HG02885 (cell line): ENCODE measurements around the gene TRIAP1.
"Not testable (repeated sequence)": the region's sequence is repeated elsewhere in the genome, so short reads cannot be mapped to it uniquely, and the experiment has no call there.

Source experiments
- ATAC-seq: cut with Tn5 transposase; IDR thresholded peaks from one replicate; pipeline ENCODE4 v1.9.1; 2021; ENCODE audit warnings: mild to moderate bottlenecking; ENCODE audit not compliant: unreplicated experiment, poor library complexity

TRIAP1 gene

DNA sequence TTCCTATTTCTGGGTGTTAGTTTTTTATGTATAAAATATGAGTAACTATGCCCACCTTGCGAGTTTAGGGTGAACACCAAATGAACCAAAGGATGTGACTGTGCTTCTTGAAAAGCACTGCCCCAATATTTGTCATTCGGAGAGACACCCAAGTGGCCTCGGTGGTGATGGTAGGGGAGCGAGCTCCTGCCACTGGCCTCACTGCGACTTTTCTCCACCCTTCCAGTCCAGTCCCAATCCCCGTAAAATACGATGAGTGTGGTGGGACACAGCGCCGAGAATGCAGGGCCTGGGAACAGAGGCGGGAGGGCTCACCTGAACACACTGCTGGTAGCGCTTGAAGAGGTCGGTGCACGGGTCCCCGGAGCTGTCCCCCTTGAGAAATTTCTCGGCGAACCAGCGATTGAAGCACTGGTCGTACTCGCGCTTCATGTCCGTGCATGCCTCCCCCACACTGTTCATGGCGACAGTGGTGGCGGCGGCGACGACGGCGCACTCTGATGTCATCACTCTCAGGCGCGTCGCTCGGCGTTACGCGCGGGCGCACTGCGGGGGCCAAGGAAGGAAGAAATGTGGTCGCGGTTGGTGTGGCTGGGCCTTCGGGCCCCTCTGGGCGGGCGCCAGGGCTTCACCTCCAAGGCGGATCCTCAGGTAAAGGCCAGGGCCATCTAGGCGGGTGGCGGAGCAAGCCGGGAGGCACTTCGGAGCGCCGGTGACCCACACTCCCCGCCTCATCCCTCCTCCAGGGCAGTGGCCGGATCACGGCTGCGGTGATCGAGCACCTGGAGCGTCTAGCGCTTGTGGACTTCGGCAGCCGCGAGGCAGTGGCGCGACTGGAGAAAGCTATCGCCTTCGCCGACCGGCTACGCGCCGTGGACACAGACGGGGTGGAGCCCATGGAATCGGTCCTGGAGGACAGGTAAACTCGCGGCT lies at the start of gene TRIAP1, which contains the start of gene GATC:
TSS of gene TRIAP1 (minus strand) at position 474 of the 933 bp plus-strand sequence. CDS start at position 462, 12 bp downstream.
TSS of gene GATC (plus strand) at position 534 of the 933 bp plus-strand sequence. CDS start at position 571, 37 bp downstream.
- ATAC-seq: peak; percentile 91

- no peak for ATAC-seq
Observed at GRCh38 chr12:120495186-120495730, 49.1 kb upstream of the TRIAP1 start.

DNA sequence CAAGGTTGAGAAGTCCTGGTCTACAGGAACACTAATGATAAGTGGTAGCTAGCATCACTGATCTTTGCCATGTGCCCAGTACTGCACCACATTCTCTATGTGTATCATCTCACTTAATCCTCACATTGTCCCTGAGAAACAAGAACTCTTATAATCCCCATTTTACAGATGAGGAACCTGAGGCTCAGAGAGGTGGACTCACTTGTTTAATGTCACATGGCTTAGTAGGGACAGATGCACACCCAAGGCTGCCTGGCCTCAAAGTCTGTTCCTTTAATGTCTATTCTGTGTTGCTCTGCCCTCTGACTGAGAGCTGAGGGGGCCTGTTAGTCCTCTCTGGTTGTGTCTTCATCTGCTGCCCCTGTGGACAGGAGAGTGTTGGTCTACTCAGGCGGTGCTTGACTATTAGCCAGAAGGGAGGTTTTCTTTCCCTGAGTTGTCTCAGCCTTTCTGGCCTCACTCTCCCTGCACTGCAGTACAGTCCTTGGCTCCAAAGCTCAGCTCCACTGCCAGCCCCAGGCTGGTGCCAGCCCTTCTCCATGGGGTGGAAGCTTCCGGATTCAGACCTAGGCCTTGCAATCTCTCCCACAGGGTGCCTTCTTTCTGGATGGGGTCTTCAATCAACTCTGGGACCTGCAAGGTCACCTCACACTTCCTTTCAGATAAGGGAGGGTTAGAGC lies 44.8 kb upstream of the TRIAP1 start:
- no peak for ATAC-seq

DNA sequence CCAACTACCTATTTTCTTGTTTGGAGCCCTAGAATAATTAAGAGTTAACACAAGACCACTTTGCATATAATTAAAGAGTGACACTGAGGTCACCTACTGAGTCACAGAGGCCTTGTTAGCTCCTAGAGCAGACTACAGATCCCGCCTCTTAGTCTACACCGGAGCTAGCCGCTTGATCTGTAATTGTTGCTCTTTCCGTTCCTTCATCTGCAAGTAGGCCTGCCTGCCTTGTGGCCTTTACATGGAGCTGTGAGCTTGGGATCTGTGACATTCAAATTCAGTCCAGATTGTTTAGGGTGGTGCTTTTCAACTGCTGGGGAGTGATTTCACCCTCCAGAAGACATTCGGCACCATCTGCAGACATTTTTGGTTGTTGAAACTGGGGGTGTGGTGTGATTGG lies 44.1 kb upstream of the TRIAP1 start:
- ATAC-seq: no peak

DNA sequence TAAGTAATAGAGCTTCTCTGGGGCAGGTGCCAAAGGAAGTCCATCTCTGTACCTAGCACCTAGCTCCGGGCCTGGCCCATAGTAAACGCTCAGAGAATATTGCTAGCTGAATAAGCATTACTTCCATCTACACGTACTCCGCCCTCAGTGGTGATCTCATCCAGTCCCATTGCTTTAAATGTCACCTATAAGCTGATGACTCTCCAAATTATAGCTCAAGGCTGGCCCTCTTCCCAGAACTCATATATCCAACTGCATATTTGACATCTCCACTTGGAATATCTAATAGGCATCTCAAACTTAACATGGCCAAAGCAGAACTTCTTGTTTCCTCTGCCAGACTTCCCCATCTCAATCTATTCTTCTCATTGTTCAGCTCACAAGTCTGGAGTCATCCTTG lies 42.8 kb upstream of the TRIAP1 start:
- no peak for ATAC-seq

DNA sequence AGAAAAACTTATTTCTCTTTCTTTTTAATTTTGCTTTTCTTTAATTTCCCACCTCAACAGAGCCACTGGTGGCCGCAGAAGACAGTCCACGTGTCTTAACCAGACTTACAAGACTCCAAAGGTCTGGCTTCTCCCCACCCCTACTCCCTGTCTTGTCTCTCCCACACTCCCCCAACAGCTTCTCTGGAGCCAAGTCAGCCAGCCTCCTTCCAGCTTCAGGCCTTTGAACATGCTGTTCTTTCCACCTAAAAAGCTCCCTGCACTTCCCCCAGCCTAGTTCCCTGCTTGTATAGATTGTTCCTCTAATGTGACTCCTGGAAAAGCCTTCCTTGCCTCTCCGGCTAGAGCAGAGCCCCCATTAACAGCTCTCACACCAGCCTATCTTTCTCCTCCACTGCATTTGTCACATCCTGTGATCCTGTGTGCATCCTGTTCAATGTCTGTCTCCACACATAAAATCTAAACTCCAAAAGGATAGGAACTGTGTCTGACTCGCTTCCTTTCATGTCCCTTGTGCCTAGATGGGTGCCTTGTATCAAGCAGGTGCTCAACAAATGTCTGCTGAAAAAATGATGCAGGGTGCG lies 42.0 kb upstream of the TRIAP1 start:
- ATAC-seq: no peak

GRCh38 chr12:120487552-120487951 lies 41.4 kb upstream of the TRIAP1 start:
- ATAC-seq: not testable (repeated sequence)

DNA sequence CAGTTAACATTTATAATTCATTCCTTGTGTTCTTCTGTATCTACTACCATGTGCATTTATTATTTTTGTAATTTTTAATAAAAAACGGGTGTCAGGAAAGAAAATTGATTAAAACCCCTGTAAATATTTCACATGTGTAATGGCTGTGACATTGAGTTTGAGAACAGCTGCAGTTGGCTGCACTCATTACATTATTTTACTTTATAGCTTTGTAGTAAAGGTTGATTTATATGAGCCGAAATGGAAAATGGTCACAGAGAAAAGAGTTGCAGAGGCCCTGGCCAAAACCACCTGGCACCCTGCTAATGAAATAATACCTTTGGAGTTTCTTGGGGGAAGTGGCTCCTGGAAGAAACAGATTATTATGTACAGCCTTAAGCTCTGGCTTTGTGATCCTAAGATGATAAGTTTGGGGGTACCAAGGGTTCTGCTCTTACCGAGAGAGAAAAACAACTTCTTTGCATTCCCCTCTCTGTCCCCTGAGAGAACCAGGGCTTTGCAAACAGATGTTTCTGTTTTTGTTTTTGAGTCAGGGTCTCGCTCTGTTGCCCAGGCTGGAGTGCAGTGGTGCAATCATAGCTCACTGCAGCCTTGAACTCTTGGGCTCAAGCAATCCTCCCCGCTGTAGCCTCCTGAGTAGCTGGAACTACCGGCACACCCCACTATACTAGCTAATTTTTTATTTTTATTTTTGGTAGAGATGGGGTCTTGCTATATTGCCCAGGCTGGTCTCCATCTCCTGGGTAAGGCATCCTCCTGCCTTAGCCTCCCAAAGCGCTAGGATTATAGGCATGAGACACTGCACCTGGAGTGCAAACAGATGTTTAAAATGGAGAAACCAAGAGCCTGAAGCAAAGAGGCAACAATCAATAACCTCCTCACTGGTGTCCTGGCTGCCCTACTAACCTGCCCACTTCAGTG lies 40.0 kb upstream of the TRIAP1 start:
- no peak for ATAC-seq

- ATAC-seq: no peak
Observed at GRCh38 chr12:120483621-120484020, 37.4 kb upstream of the TRIAP1 start.

GRCh38 chr12:120481022-120481767 lies 35.0 kb upstream of the TRIAP1 start:
- ATAC-seq: no peak

DNA sequence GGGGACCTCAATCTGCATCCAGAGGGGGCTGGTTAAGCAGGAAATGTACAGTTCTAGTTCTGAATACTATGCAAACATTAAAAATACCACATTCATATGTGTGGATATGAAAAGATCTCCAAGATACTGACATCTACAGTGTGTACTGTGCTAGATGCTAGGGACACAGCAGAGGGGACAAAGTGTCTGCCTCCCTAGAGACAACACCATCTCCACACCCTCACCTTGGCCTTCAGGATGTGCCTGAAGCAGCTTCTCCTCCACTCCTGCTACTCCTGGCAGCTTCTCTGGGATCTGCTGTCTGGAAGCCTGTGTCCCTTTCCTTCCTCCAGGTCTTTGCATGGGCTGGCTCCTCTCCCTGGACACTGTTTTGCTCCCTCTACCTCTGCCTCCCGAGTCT lies 34.0 kb upstream of the TRIAP1 start:
- no peak for ATAC-seq

DNA sequence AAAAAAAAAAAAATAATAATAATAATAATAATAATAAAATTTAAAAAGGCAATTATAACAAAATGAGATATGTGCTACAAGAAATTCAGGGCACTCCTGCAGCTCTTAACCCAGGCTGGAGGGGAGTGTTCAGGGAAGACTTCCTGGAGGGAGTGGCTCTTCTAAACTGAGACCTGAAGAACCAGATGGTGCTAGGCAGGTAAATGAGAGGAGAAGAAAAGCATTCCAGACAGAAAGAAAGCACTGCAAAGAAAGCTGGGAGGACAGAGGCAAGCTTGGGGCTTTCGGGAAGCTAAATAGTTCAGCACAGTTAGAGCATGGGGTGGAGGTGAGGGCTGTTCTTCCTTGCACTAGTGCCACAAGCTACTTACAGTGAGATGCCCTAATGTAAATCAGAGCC lies 33.3 kb upstream of the TRIAP1 start:
- ATAC-seq: no peak

GRCh38 chr12:120475643-120476042 lies 29.5 kb upstream of the TRIAP1 start:
- no peak for ATAC-seq

DNA sequence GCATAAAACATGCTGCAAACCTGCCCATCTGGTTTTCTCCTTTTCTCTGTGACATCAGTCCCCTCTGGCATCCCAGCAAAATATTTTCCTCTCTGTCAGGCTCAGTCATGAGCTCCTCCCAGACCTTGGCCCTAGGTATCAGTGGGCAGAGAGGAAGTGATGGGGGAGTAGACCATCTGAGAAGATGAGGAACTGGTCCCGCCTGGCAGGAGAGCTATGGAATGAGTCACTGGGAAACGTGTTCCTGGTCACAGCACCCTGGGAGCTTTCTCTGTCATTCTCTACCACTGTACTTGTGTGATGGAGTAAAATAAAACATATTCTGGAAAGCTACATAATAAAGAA lies 28.4 kb upstream of the TRIAP1 start:
- no peak for ATAC-seq

DNA sequence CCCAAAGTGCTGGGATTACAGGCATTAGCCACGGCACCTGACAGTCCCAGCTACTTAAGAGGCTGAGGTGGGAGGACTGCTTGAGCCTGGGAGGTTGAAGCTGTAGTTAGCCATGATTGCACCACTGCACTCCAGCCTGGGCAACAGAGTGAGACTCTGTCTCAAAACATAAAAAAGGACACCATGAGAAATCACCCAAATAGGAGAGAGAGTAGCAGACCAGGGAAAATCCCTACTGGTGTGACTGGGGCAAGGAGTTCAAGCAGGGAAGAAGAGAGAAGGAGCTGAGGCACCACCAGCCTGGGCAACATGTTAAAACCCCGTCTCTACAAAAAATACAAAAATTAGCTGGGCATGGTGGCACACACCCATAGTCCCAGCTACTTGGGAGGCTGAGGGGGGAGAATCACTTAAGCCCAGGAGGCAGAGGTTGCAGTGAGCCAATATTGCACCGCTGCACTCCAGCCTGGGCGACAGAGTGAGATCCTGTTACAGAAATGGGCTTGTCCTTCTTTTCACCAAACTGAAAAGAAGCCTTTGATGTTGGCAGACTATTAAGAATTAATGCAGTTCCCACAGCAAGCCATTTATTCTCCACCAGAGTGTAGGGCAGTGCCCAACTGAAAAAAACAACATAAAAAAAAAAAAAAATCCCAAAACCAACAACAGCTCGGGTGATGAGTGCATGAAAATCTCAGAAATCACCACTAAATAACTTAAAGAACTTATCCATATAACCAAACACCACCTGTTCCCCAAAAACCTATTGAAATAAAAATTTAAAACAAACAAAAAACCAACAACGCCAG lies 27.8 kb upstream of the TRIAP1 start:
- no peak for ATAC-seq

DNA sequence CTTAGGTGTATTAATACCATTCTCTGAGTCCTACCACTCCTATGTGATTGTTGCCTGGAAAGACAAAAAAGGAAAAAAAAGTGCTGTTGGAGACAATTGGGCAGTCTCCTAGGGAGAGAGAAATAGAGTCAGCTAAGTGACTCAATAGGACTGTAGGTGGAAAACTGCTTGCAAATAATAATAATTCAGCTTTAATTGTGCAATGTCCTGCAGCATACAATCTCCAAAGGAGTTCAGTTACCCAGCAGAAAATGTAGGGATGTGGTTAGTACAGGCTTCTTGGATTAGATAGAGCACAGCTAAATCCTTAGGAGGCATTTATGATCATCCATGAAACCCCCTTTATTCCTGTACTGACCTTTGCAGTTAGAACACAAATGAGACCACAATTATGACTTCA lies 26.3 kb upstream of the TRIAP1 start:
- ATAC-seq: no peak

DNA sequence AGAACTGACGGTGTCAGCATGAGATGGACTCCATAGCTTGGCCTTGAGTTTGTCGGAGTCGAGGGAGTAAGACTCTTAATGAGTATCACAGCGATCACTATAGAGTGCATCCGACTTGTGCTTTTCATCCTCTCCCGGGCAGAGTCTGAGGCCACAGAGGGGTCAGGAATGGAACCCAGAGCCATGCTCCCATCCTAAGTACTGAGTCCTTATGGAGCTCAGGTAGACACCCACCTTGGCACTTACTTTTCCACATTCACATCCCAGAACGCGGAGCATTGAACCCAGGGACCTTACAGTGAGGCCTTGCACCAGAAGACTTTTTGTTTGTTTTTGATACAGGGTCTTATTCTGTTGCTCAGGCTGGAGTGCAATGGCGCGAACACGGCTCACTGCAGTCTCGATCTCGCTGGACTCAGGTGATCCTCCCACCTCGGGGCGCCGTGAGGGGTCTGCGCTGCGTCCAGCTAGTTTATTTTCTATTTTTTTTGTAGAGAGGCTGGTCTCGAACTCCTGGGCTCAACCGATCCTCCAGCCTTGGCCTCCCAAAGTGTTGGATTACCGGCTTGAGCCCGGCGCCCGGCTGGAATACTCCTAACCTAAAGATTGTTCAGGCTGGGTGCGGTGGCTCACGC lies 24.1 kb upstream of the TRIAP1 start:
- no peak for ATAC-seq
